OCI-LY1 (cell line): ENCODE data around the gene SPP1.

ENCODE experiments used
- H2AFZ ChIP-seq: fragments of 200-600 bp; sonication (generic), shearing (Covaris generic); 2 replicates; pipeline ENCODE4 v1.6.0; 2014; ENCODE audit warnings: antibody characterized with exemption, mild to moderate bottlenecking, low read length
- H3F3A ChIP-seq: fragments of 200-600 bp; sonication (generic), shearing (Covaris generic); 2 replicates; pipeline ENCODE4 v1.6.0; 2014; ENCODE audit warnings: mild to moderate bottlenecking, antibody characterized with exemption, low read length, moderate library complexity; ENCODE audit not compliant: insufficient read depth
- H3K27ac ChIP-seq: fragments of 200-600 bp; sonication (generic); 2 replicates; pipeline ENCODE4 v1.5.1; 2014; ENCODE audit warnings: low read length, mixed run types, mild to moderate bottlenecking, low read depth; ENCODE audit not compliant: poor library complexity, severe bottlenecking
- H3K27me3 ChIP-seq: fragments of 200-600 bp; sonication (generic); 2 replicates; pipeline ENCODE4 v1.6.0; 2014; ENCODE audit warnings: antibody characterized with exemption, mild to moderate bottlenecking, low read length, moderate library complexity; ENCODE audit not compliant: insufficient read depth
- H3K36me3 ChIP-seq: fragments of 200-600 bp; sonication (generic); 2 replicates; pipeline ENCODE4 v1.6.1; 2014; ENCODE audit warnings: mild to moderate bottlenecking, antibody characterized with exemption, low read length, moderate library complexity, mixed read lengths; ENCODE audit not compliant: insufficient read depth
- H3K4me1 ChIP-seq: fragments of 200-600 bp; sonication (generic); 2 replicates; pipeline ENCODE4 v1.5.1; 2014; ENCODE audit warnings: mild to moderate bottlenecking, low read length, moderate library complexity; ENCODE audit not compliant: insufficient read depth, severe bottlenecking
- H3K4me2 ChIP-seq: fragments of 200-600 bp; sonication (generic), shearing (Covaris generic); 2 replicates; pipeline ENCODE4 v1.6.1; 2014; ENCODE audit warnings: low read length
- H3K4me3 ChIP-seq: fragments of 200-600 bp; sonication (generic); 2 replicates; pipeline ENCODE4 v1.5.1; 2014; ENCODE audit warnings: low read length, low read depth, mild to moderate bottlenecking, mixed read lengths; ENCODE audit not compliant: poor library complexity, severe bottlenecking
- H3K79me2 ChIP-seq: fragments of 200-600 bp; shearing (Covaris generic); 2 replicates; pipeline ENCODE4 v1.6.1; 2016; ENCODE audit warnings: mixed run types, low read length, mixed read lengths; ENCODE audit not compliant: insufficient read depth
- H3K9ac ChIP-seq: fragments of 200-600 bp; sonication (generic), shearing (Covaris generic); 2 replicates; pipeline ENCODE4 v1.6.1; 2014; ENCODE audit warnings: mild to moderate bottlenecking, low read length, mixed read lengths
- H3K9me2 ChIP-seq: fragments of 200-600 bp; sonication (generic), shearing (Covaris generic); 2 replicates; pipeline ENCODE4 v1.6.1; 2014; ENCODE audit warnings: low read depth, mild to moderate bottlenecking, low read length, mixed read lengths
- H3K9me3 ChIP-seq: fragments of 200-600 bp; shearing (Covaris generic); 2 replicates; pipeline ENCODE4 v1.6.1; 2014; ENCODE audit warnings: low read length, mixed read lengths
- H4K20me1 ChIP-seq: fragments of 200-600 bp; sonication (generic), shearing (Covaris generic); 2 replicates; pipeline ENCODE4 v1.6.0; 2016; ENCODE audit warnings: mild to moderate bottlenecking, low read length; ENCODE audit not compliant: insufficient read depth
- EZH2 ChIP-seq: fragments of 200-600 bp; sonication (generic), shearing (Covaris generic); IDR thresholded peaks from 2 replicates; pipeline ENCODE4 v1.8.0; 2017; ENCODE audit warnings: borderline replicate concordance, mixed run types, mild to moderate bottlenecking, antibody characterized with exemption, low read length, moderate library complexity, mixed read lengths
- TF ChIP-seq, protein P1 (sequence below): fragments of 200-600 bp; sonication (generic), shearing (Covaris generic); IDR thresholded peaks from 2 replicates; pipeline ENCODE4 v1.5.1; 2017; ENCODE audit warnings: mild to moderate bottlenecking, antibody characterized with exemption, low read length, moderate library complexity, mixed read lengths

Gene SPP1

DNA sequence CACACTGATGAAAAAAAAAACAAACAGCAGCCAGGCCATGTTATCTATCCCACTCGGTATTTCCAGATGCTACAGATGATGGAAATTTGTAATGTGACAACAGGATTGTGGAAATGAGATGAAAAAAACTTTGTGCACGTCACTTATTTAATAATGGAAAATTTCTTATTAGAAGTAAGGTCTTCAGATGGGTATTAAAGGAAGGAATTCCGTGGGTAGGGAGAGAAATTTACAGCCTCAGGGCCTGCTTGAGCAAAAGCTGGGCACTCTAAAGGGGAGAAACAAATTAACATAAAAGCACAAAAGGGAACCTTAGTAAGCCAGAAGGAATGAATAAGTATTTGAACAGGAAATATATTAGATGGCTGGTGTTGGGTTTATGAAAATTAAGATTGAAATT, 27.7 kb downstream of the SPP1 start:
- Histone ChIP-seq H3K27me3 (no peaks in the 10 kb centered on the region), H3K79me2 (no peaks in the 10 kb centered on the region), H2AFZ (no peak overlapping the region), H3K4me2 (no peak overlapping the region), H4K20me1 (no peaks in the 10 kb centered on the region), H3K4me1 (no peaks in the 10 kb centered on the region), H3K4me3 (no peak overlapping the region), H3K9me2 (no peaks in the 10 kb centered on the region), H3F3A (no peaks in the 10 kb centered on the region), H3K9ac (no peak overlapping the region), H3K9me3 (no peaks in the 10 kb centered on the region), H3K36me3 (no peaks in the 10 kb centered on the region), H3K27ac (no peak overlapping the region)
- TF ChIP-seq, protein P1, sequence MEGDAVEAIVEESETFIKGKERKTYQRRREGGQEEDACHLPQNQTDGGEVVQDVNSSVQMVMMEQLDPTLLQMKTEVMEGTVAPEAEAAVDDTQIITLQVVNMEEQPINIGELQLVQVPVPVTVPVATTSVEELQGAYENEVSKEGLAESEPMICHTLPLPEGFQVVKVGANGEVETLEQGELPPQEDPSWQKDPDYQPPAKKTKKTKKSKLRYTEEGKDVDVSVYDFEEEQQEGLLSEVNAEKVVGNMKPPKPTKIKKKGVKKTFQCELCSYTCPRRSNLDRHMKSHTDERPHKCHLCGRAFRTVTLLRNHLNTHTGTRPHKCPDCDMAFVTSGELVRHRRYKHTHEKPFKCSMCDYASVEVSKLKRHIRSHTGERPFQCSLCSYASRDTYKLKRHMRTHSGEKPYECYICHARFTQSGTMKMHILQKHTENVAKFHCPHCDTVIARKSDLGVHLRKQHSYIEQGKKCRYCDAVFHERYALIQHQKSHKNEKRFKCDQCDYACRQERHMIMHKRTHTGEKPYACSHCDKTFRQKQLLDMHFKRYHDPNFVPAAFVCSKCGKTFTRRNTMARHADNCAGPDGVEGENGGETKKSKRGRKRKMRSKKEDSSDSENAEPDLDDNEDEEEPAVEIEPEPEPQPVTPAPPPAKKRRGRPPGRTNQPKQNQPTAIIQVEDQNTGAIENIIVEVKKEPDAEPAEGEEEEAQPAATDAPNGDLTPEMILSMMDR, result no peak
- TF ChIP-seq EZH2, result no peak

DNA sequence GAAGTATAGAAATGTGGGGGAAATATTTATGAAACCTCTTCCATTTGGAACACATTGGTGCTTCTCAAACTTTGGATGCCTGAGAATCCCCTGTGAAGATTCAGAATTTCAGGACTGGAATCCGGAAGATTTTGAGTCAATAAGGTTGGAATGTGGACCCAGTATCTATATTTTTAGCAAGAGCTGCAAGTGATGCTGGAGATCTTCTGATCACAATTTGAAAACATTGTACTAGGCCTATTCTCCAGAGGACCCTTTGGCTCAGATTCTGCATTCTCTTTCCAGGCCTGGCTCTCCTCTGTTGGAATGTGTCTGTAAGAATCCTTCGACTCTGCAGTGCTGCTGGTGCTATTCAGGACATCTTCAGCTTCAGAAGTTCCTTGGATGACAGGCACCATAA, 29.6 kb downstream of the SPP1 start:
- no peaks in the 10 kb centered on the region for H3K4me1 ChIP-seq
- no peak overlapping the region for H3K4me3 ChIP-seq
- H3K4me2 ChIP-seq, result no peak overlapping the region
- H2AFZ ChIP-seq, result no peak overlapping the region
- no peaks in the 10 kb centered on the region for H3K79me2 ChIP-seq
- H3K9me2 ChIP-seq, result no peaks in the 10 kb centered on the region
- H3K27me3 ChIP-seq, result no peaks in the 10 kb centered on the region
- H3F3A ChIP-seq, result no peaks in the 10 kb centered on the region
- H3K9me3 ChIP-seq, result no peaks in the 10 kb centered on the region
- no peaks in the 10 kb centered on the region for H4K20me1 ChIP-seq
- H3K36me3 ChIP-seq, result no peaks in the 10 kb centered on the region
- no peak overlapping the region for H3K9ac ChIP-seq
- no peak overlapping the region for H3K27ac ChIP-seq
- TF ChIP-seq, protein P1, result no peak
- TF ChIP-seq EZH2, result no peak

DNA sequence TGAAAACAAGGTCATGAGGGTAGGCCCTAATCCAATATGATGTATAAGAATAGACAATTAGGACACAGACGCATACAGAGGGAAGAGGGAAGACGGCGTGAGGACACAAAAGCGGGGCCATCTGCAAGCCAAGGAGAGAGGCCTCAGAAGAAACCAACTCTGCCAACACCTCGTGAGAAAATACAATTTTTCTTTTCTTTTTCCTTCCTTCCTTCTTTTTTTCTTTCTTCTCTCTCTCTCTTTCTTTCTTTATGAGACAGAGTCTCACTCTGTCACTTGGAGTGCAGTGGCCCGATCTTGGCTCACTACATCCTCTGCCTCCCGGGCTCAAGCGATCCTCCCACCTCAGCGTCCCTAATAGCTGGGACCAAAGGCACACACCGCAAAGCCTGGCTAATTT, 30.4 kb downstream of the SPP1 start:
- H3K9me2 ChIP-seq, result no peaks in the 10 kb centered on the region
- H3K9me3 ChIP-seq, result no peaks in the 10 kb centered on the region
- no peak for TF ChIP-seq EZH2
- no peaks in the 10 kb centered on the region for H3K79me2 ChIP-seq
- H3K4me3 ChIP-seq, result no peak overlapping the region
- no peaks in the 10 kb centered on the region for H3F3A ChIP-seq
- H3K27ac ChIP-seq, result no peak overlapping the region
- H3K9ac ChIP-seq, result no peak overlapping the region
- no peak overlapping the region for H2AFZ ChIP-seq
- no peaks in the 10 kb centered on the region for H4K20me1 ChIP-seq
- no peaks in the 10 kb centered on the region for H3K36me3 ChIP-seq
- no peaks in the 10 kb centered on the region for H3K27me3 ChIP-seq
- no peaks in the 10 kb centered on the region for H3K4me1 ChIP-seq
- H3K4me2 ChIP-seq, result no peak overlapping the region

DNA sequence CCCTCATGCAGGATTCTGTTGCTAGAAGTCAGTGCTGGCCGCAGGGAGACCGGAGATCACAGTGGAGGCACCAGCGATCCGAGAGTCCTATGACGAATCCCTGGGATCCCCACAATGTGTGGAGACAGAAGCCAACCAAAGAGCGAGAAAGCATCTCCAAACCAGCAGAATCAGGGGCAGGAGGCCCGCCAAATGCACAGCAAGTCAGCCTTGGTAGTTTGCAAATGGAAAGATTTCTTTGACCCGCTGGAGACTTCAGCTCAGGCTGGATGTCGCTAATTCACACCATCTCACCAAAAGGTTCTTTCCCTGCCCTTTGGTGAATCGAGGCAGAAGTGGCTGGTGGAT, 31.4 kb downstream of the SPP1 start:
- H3K4me2 ChIP-seq, result peak overlapping the region; percentile 27; the same call in 1 of the 2 replicates
- no peak for TF ChIP-seq EZH2
- TF ChIP-seq, protein P1, result no peak
- H3K27ac ChIP-seq, result no peak overlapping the region
- no peaks in the 10 kb centered on the region for H3K27me3 ChIP-seq
- H3K4me1 ChIP-seq, result no peaks in the 10 kb centered on the region
- H3K9me2 ChIP-seq, result no peaks in the 10 kb centered on the region
- H3K36me3 ChIP-seq, result no peaks in the 10 kb centered on the region
- H3F3A ChIP-seq, result no peaks in the 10 kb centered on the region
- no peaks in the 10 kb centered on the region for H3K9me3 ChIP-seq
- H4K20me1 ChIP-seq, result no peaks in the 10 kb centered on the region
- no peak overlapping the region for H3K9ac ChIP-seq
- no peaks in the 10 kb centered on the region for H3K79me2 ChIP-seq
- no peak overlapping the region for H2AFZ ChIP-seq
- no peak overlapping the region for H3K4me3 ChIP-seq
